GM21367 (cell line): Measurements from ENCODE around the gene KRT6B.

Source experiments
- ATAC-seq: cut with Tn5 transposase; IDR thresholded peaks from one replicate; pipeline ENCODE4 v1.9.1; 2021; ENCODE audit not compliant: unreplicated experiment

The KRT6B gene

GRCh38 chr12:52436828-52437474 lies 15.0 kb downstream of the KRT6B start:
- ATAC-seq, result no peak

- ATAC-seq, result no peak
Observed at GRCh38 chr12:52436000-52436827, 15.7 kb downstream of the KRT6B start.

- ATAC-seq, result no peak
Observed at GRCh38 chr12:52435659-52435999, 16.3 kb downstream of the KRT6B start.

- no peak for ATAC-seq
Observed at GRCh38 chr12:52434760-52435530, 17.0 kb downstream of the KRT6B start.

GRCh38 chr12:52434081-52434733 lies 17.7 kb downstream of the KRT6B start, which contains the start of gene KRT75:
Gene KRT75, minus strand, starts transcription at chr12:52434371. Its CDS starts 67 bp downstream, at chr12:52434304.
- no peak for ATAC-seq

- ATAC-seq, result no peak
Observed at GRCh38 chr12:52433501-52434080, 18.4 kb downstream of the KRT6B start.

- ATAC-seq, result no peak
Observed at GRCh38 chr12:52432559-52433207, 19.3 kb downstream of the KRT6B start.

GRCh38 chr12:52428121-52428520 lies 23.8 kb downstream of the KRT6B start:
- ATAC-seq, result no peak

GRCh38 chr12:52427083-52427482 lies 24.9 kb downstream of the KRT6B start:
- no peak for ATAC-seq

- no peak for ATAC-seq
Observed at GRCh38 chr12:52426034-52426433, 25.9 kb downstream of the KRT6B start.

GRCh38 chr12:52425466-52425865 lies 26.5 kb downstream of the KRT6B start:
- no peak for ATAC-seq

GRCh38 chr12:52423661-52424500 lies 28.1 kb downstream of the KRT6B start:
- ATAC-seq, result no peak

- ATAC-seq, result no peak
Observed at GRCh38 chr12:52423035-52423434, 28.9 kb downstream of the KRT6B start.

GRCh38 chr12:52419656-52420055 lies 32.3 kb downstream of the KRT6B start:
- no peak for ATAC-seq

GRCh38 chr12:52418576-52419110 lies 33.3 kb downstream of the KRT6B start:
- ATAC-seq, result no peak

GRCh38 chr12:52417740-52418139 lies 34.2 kb downstream of the KRT6B start:
- no peak for ATAC-seq

- ATAC-seq, result no peak
Observed at GRCh38 chr12:52416795-52417194, 35.2 kb downstream of the KRT6B start.

GRCh38 chr12:52415870-52416750 lies 35.8 kb downstream of the KRT6B start:
- ATAC-seq, result no peak
